Sigmoid colon (tissue), 7 donors: ENCODE data around the gene COL25A1. TPM values are rescaled to one million over a fixed set of nuclear protein-coding genes. Genes with fewer than 3 reads are reported as not detected.

ENCODE experiments used
- DNase-seq: peaks from one replicate; pipeline ENCODE4 v3.0.0-alpha.2; 2019
- H3K27ac ChIP-seq, 4 donors: fragments of 200-600 bp; sonication (generic); one replicate each; pipeline ENCODE4 v1.5.1; 2016 to 2019; ENCODE audit warnings: mild to moderate bottlenecking in 1 of 4
- H3K27me3 ChIP-seq, 3 donors: fragments of 200-600 bp; sonication (generic); one replicate each; pipeline ENCODE4 v1.5.1; 2019; ENCODE audit warnings: mild to moderate bottlenecking in 1 of 3
- H3K36me3 ChIP-seq, 4 donors: fragments of 200-600 bp; sonication (generic); one replicate each; pipeline ENCODE4 v1.5.1; 2016 to 2019
- H3K4me1 ChIP-seq, 4 donors: fragments of 200-600 bp; sonication (generic); one replicate each; pipeline ENCODE4 v1.5.1; 2017 to 2019
- H3K4me3 ChIP-seq, 4 donors: fragments of 200-600 bp; sonication (generic); one replicate each; pipeline ENCODE4 v1.5.1; 2017 to 2019; ENCODE audit warnings: mild to moderate bottlenecking in 2 of 4, moderate library complexity in 1 of 4
- H3K9me3 ChIP-seq, 4 donors: fragments of 200-600 bp in 3 of 4; sonication (generic) in 3 of 4; one replicate each; pipeline versions ENCODE4 v1.5.1 to v1.6.1; 2013 to 2019
- CTCF ChIP-seq, 4 experiments: fragments of 450-650 bp in 3 of 4; fragments of 200-600 bp in 1 of 4; IDR thresholded peaks; one replicate each; pipeline ENCODE4 v1.5.1; 2016 to 2019; ENCODE audit warnings: antibody characterized with exemption in 4 of 4, mild to moderate bottlenecking in 3 of 4, moderate library complexity in 2 of 4
- EP300 ChIP-seq, 4 donors: sonication (generic); formaldehyde crosslinking; IDR thresholded peaks; one replicate each; pipeline ENCODE4 v1.6.1; 2017; ENCODE audit warnings: antibody characterized with exemption in 4 of 4
- POLR2A ChIP-seq, 2 donors: fragments of 450-650 bp; IDR thresholded peaks; one replicate each; pipeline ENCODE4 v1.6.1; 2016; ENCODE audit warnings: antibody characterized with exemption in 2 of 2, mild to moderate bottlenecking in 2 of 2, moderate library complexity in 2 of 2
- POLR2AphosphoS5 ChIP-seq, 4 donors: sonication (generic); formaldehyde crosslinking; IDR thresholded peaks; one replicate each; pipeline ENCODE4 v1.6.1; 2017; ENCODE audit warnings: antibody characterized with exemption in 4 of 4
- WGBS, 2 donors: extraction: QIAGEN DNeasy Blood & Tissue Kit; methylation state at CpG; one replicate each; pipeline ENCODE4 v1.1.7; 2013; 5-methylcytosine and 5-hydroxymethylcytosine counted together
- intact Hi-C: fragments of 100-400 bp; cut with DNase I; formaldehyde crosslinking; loops from one replicate; pipeline ENCODE4 v1.15.1; 2023
- polyA plus RNA-seq, 3 donors: library from polyadenylated mRNA; stranded (reverse); fragments of 200-250 nt; gene quantifications; one replicate each; pipeline ENCODE4 v1.2.3, GENCODE V29; 2013
- total RNA-seq, 4 donors: library from RNA; depleted of rRNA; stranded (reverse); fragments of >200 nt; gene quantifications; one replicate each; pipeline ENCODE4 v1.1.0, GENCODE V29; 2016
- donor health status: healthy with polysubstance abuse.
- donor health status: Bipolar disorder and iron deficiency.
- donor health status: healthy.

The COL25A1 gene
- total and polyA plus RNA-seq, 7 donors = 0.15 to 1.4 (median 0.41) TPM; not detected in 2

DNA sequence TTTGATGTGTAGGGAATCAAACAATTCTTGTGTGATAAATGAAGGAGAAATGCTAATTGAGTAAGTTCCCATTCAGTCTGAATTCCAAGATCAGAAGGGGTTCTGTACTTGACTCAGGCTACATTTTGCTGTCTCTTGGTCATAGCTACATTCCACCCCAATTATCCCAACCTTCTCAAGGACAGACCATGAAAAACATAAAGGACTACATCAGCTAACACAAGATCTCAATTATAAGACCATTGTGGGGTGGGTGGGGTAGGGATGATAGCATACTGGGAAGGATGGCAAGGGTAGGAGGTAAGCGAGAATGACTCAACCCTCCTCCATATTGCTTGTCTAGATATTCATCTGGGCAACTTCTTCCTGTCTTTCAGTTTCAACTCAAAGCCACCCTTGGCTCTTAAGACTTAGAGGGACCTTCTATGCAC is 452.2 kb downstream of the COL25A1 start:
- Histone ChIP-seq H3K36me3 (no peaks in the 10 kb centered on the region), H3K4me3 (no peak overlapping the region), H3K4me1 (no peaks in the 10 kb centered on the region), H3K27me3 (no peaks in the 10 kb centered on the region), H3K9me3 (no peaks in the 10 kb centered on the region), H3K27ac (no peak overlapping the region)
- TF ChIP-seq EP300 (IDR thresholded peaks at IDR 0.05) (no peak), POLR2AphosphoS5 (IDR thresholded peaks at IDR 0.05) (no peak), CTCF (IDR thresholded peaks at IDR 0.05) (no peak), POLR2A (IDR thresholded peaks at IDR 0.05) (no peak)
- DNase-seq = no peak
- intact Hi-C loops = no loop called here
- WGBS, 2 donors = 84 to 92% methylated on average over 1 of the region's 1 CpG

GRCh38 chr4:108849611-108850168 is 452.8 kb downstream of the COL25A1 start:
- no peak overlapping the region for H3K27ac ChIP-seq
- DNase-seq = no peak
- H3K4me1 ChIP-seq = no peaks in the 10 kb centered on the region
- H3K4me3 ChIP-seq = no peak overlapping the region
- WGBS, 2 donors = 41 to 78% methylated on average over 3 of the region's 3 CpGs
- intact Hi-C loops = no loop called here
- H3K27me3 ChIP-seq = no peaks in the 10 kb centered on the region
- H3K9me3 ChIP-seq = no peaks in the 10 kb centered on the region
- no peaks in the 10 kb centered on the region for H3K36me3 ChIP-seq
- TF ChIP-seq POLR2A (IDR thresholded peaks at IDR 0.05) (no peak), EP300 (IDR thresholded peaks at IDR 0.05) (no peak), CTCF (IDR thresholded peaks at IDR 0.05) (no peak), POLR2AphosphoS5 (IDR thresholded peaks at IDR 0.05) (no peak)

DNA sequence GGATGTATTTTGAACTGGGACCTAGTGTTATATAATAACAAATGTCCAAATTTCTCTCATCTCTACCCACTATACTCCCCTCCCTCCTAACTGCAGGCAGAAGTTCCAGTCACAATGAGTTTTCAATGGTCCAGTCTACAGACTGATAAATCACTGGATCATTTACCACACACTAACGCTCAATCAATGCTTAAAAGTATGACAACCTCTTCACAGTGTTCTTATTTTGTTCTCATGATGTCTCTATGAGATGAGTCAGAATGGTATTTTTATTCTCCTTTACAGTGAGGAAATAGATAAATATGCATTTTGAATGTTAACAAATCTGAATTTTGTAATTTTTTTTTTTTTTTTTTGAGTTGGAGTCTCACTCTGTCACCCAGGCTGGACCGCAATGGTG is 455.9 kb downstream of the COL25A1 start:
- no peak overlapping the region for H3K4me3 ChIP-seq
- H3K27me3 ChIP-seq = no peaks in the 10 kb centered on the region
- intact Hi-C loops = no loop called here
- no peak for DNase-seq
- TF ChIP-seq CTCF (IDR thresholded peaks at IDR 0.05) (no peak), POLR2AphosphoS5 (IDR thresholded peaks at IDR 0.05) (no peak), EP300 (IDR thresholded peaks at IDR 0.05) (no peak), POLR2A (IDR thresholded peaks at IDR 0.05) (no peak)
- no peaks in the 10 kb centered on the region for H3K36me3 ChIP-seq
- 69 to 95% methylated on average over 2 of the region's 2 CpGs for WGBS, 2 donors
- no peak overlapping the region for H3K27ac ChIP-seq
- no peaks in the 10 kb centered on the region for H3K9me3 ChIP-seq
- H3K4me1 ChIP-seq = no peaks in the 10 kb centered on the region

DNA sequence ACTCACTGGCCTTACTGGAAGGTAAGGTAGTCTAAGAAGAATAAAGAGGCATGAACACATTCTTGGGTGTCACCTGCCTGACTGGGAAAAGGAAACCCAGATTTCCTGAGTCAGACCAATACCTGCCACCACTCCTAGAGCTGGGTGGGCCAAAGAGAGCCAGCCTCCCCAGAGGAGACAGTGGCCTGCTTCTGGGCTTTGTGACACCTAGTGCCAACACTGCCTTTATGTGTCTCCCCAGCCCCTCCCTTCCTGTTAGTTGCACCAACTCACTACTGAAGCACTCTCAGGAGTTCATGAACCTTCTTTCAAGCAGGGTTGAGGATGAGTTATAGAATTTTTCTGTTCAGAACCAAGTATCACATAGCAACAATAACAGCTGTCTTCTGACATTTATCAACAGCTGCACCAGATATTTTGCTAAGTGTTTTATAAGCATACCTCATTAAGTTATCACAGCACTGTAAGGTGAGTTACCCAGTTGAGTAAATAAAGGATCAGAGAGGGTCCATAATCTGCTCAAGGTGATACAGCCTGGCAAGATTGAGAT is 462.0 kb downstream of the COL25A1 start:
- no peaks in the 10 kb centered on the region for H3K27me3 ChIP-seq
- H3K4me3 ChIP-seq = no peak overlapping the region
- no peaks in the 10 kb centered on the region for H3K4me1 ChIP-seq
- TF ChIP-seq POLR2A (IDR thresholded peaks at IDR 0.05) (no peak), CTCF (IDR thresholded peaks at IDR 0.05) (no peak), EP300 (IDR thresholded peaks at IDR 0.05) (no peak), POLR2AphosphoS5 (IDR thresholded peaks at IDR 0.05) (no peak)
- no peaks in the 10 kb centered on the region for H3K9me3 ChIP-seq
- H3K36me3 ChIP-seq = no peaks in the 10 kb centered on the region
- no peak overlapping the region for H3K27ac ChIP-seq
- no peak for DNase-seq
- intact Hi-C loops = no loop called here

DNA sequence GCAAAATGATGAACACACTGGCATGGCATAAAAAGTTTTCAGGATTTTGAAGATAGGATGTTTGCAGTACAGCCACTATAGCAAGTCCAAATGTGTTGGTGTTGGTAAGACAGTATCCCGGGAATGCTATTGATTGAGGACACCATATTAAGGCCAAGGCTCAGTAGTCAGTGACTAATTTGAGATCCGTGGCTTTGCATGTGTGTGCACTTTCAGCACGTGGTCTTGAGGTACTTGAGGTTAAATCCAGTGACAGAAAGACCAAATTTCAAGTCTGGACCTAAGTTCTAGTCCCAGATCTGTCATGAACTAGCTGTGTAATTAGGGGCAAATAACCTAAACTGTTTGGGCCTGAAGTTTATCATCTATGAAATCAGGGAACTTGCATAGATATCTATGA is 463.1 kb downstream of the COL25A1 start:
- H3K36me3 ChIP-seq = no peaks in the 10 kb centered on the region
- no peak for TF ChIP-seq CTCF (IDR thresholded peaks at IDR 0.05)
- TF ChIP-seq POLR2AphosphoS5 (IDR thresholded peaks at IDR 0.05) = no peak
- TF ChIP-seq POLR2A (IDR thresholded peaks at IDR 0.05) = no peak
- TF ChIP-seq EP300 (IDR thresholded peaks at IDR 0.05) = no peak
- no peaks in the 10 kb centered on the region for H3K9me3 ChIP-seq
- 81 to 89% methylated on average over 3 of the region's 3 CpGs for WGBS, 2 donors
- intact Hi-C loops = no loop called here
- no peak overlapping the region for H3K4me3 ChIP-seq
- H3K4me1 ChIP-seq = no peaks in the 10 kb centered on the region
- DNase-seq = no peak
- no peaks in the 10 kb centered on the region for H3K27me3 ChIP-seq
- H3K27ac ChIP-seq = no peak overlapping the region
